Astrocyte of the spinal cord (primary cell): ENCODE results near the gene SEMA4B.

Experiments
- DNase-seq: peaks from one replicate; pipeline ENCODE4 v3.0.0; 2011; ENCODE audit warnings: low read depth, low spot score
- H3K4me3 ChIP-seq: 2 replicates; pipeline ENCODE4 v1.5.1; 2011; ENCODE audit warnings: low read depth, mild to moderate bottlenecking, low read length, moderate library complexity
- CTCF ChIP-seq: IDR thresholded peaks from 2 replicates; pipeline ENCODE4 v1.5.1; 2012; ENCODE audit warnings: low read depth, mild to moderate bottlenecking, low read length, inconsistent platforms
- in situ Hi-C: cut with HindIII; loops from 2 replicates; pipeline ENCODE4 v1.10.0; 2017; ENCODE audit warnings: low sequenced_read_pairs

The SEMA4B gene

GRCh38 chr15:90210593-90210992 lies 9.5 kb downstream of the SEMA4B start:
- no peak for DNase-seq
- H3K4me3 ChIP-seq = no peak overlapping the region
- in situ Hi-C loops = no loop called here
- TF ChIP-seq CTCF = no peak

- no peak for DNase-seq
- no peak overlapping the region for H3K4me3 ChIP-seq
- in situ Hi-C loops = no loop called here
- no peak for TF ChIP-seq CTCF
Observed at GRCh38 chr15:90211009-90211408, 9.9 kb downstream of the SEMA4B start.

GRCh38 chr15:90211440-90212143 lies 10.5 kb downstream of the SEMA4B start:
- in situ Hi-C loops = no loop called here
- no peak overlapping the region for H3K4me3 ChIP-seq
- no peak for TF ChIP-seq CTCF
- DNase-seq = peak; percentile 60

- no peak overlapping the region for H3K4me3 ChIP-seq
- in situ Hi-C loops = no loop called here
Observed at GRCh38 chr15:90212221-90213098, 11.3 kb downstream of the SEMA4B start.

GRCh38 chr15:90213122-90213817 lies 12.1 kb downstream of the SEMA4B start:
- no peak for DNase-seq
- in situ Hi-C loops = no loop called here
- H3K4me3 ChIP-seq = no peak overlapping the region
- no peak for TF ChIP-seq CTCF

More at GRCh38 chr15:90212221-90213098, 11.3 kb downstream of the SEMA4B start:
- no peak for TF ChIP-seq CTCF
- DNase-seq = no peak

- H3K4me3 ChIP-seq = no peak overlapping the region
- in situ Hi-C loops = no loop called here
- DNase-seq = no peak
- TF ChIP-seq CTCF = no peak
Observed at GRCh38 chr15:90213818-90214204, 12.7 kb downstream of the SEMA4B start.
